Measurements from ENCODE around the gene FAM72B.
"Not testable (repeated sequence)": the region's sequence is repeated elsewhere in the genome, so short reads cannot be mapped to it uniquely, and the experiment has no call there.

The FAM72B gene

GRCh38 chr1:121199763-121200162 is 15.6 kb upstream of the FAM72B start:
- not testable (repeated sequence) for DNase-seq

- not testable (repeated sequence) for DNase-seq
Measured at GRCh38 chr1:121197095-121197882, 13.1 kb upstream of the FAM72B start.

GRCh38 chr1:121192512-121192911 is 8.4 kb upstream of the FAM72B start:
- DNase-seq, result not testable (repeated sequence)

- DNase-seq, result not testable (repeated sequence)
Measured at GRCh38 chr1:121187914-121188313, 3.8 kb upstream of the FAM72B start.

- not testable (repeated sequence) for DNase-seq
Measured at GRCh38 chr1:121186191-121186590, 2.1 kb upstream of the FAM72B start.

GRCh38 chr1:121185140-121185708 is 1.1 kb upstream of the FAM72B start:
- not testable (repeated sequence) for DNase-seq

GRCh38 chr1:121183867-121184266 is 273 bp downstream of the FAM72B start:
- DNase-seq, result not testable (repeated sequence)

- DNase-seq, result not testable (repeated sequence)
Measured at GRCh38 chr1:121178197-121178596, 5.9 kb downstream of the FAM72B start.

GRCh38 chr1:121176649-121177048 is 7.5 kb downstream of the FAM72B start:
- not testable (repeated sequence) for DNase-seq

GRCh38 chr1:121168152-121168668 is 15.9 kb downstream of the FAM72B start:
- not testable (repeated sequence) for DNase-seq

- not testable (repeated sequence) for DNase-seq
Measured at GRCh38 chr1:121167225-121167738, 16.9 kb downstream of the FAM72B start.

GRCh38 chr1:121165296-121165695 is 18.8 kb downstream of the FAM72B start:
- DNase-seq, result not testable (repeated sequence)

GRCh38 chr1:121163850-121164757 is 20.0 kb downstream of the FAM72B start:
- peak; percentile 13 to 47 for DNase-seq

GRCh38 chr1:121161199-121161901 is 22.8 kb downstream of the FAM72B start:
- not testable (repeated sequence) for DNase-seq

- DNase-seq, result not testable (repeated sequence)
Measured at GRCh38 chr1:121160118-121160517, 24.0 kb downstream of the FAM72B start.

GRCh38 chr1:121157609-121158008 is 26.5 kb downstream of the FAM72B start:
- not testable (repeated sequence) for DNase-seq

- DNase-seq, result not testable (repeated sequence)
Measured at GRCh38 chr1:121156958-121157603, 27.1 kb downstream of the FAM72B start.

- DNase-seq, result peak; percentile 5 to 13
Measured at GRCh38 chr1:121155671-121156358, 28.3 kb downstream of the FAM72B start.

- not testable (repeated sequence) for DNase-seq
Measured at GRCh38 chr1:121154811-121155210, 29.3 kb downstream of the FAM72B start.

GRCh38 chr1:121152788-121153187 is 31.4 kb downstream of the FAM72B start:
- DNase-seq, result not testable (repeated sequence)

GRCh38 chr1:121151294-121151693 is 32.8 kb downstream of the FAM72B start:
- DNase-seq, result not testable (repeated sequence)
